Activated CD8-positive, alpha-beta T cell treated with anti-CD3 and anti-CD28 coated beads, Interleukin-2, amount 10 ng/mL, durations not matched to agents 7 days and 5 days (primary cell): Measurements from ENCODE around the gene BRPF3. TPM values are rescaled to one million over a fixed set of nuclear protein-coding genes. Genes with fewer than 3 reads are reported as not detected.

Source experiments
- ATAC-seq: fragments of 150-1000 bp; cut with Tn5 transposase; one replicate; pipeline ENCODE4 v1.10.0; 2021; ENCODE audit warnings: moderate library complexity
- CTCF ChIA-PET: fragments of 350-600 bp; sonication (Branson Sonifier 250); formaldehyde crosslinking; loops from one replicate; lab custom pipeline; 2021; ENCODE audit warnings: antibody characterized with exemption; lab: Charles Lee
- POLR2A ChIA-PET: fragments of 350-600 bp; sonication (Branson Sonifier 250); formaldehyde crosslinking; loops from one replicate; lab custom pipeline; 2021; ENCODE audit warnings: antibody characterized with exemption; lab: Charles Lee
- DNase-seq: peaks from one replicate; pipeline ENCODE4 v3.0.0-alpha.2; 2020
- H3K27ac Mint-ChIP-seq: one replicate; pipeline ENCODE4 v1.8.0; 2021; ENCODE audit warnings: mild to moderate bottlenecking, mixed read lengths
- H3K27me3 Mint-ChIP-seq: one replicate; pipeline ENCODE4 v1.8.0; 2021; ENCODE audit warnings: low read depth, mixed read lengths
- H3K36me3 Mint-ChIP-seq: one replicate; pipeline ENCODE4 v1.8.0; 2021; ENCODE audit warnings: low read depth, mixed read lengths
- H3K4me1 Mint-ChIP-seq: one replicate; pipeline ENCODE4 v1.8.0; 2021; ENCODE audit warnings: low read depth, mixed read lengths
- H3K4me3 Mint-ChIP-seq: one replicate; pipeline ENCODE4 v1.8.0; 2021; ENCODE audit warnings: mild to moderate bottlenecking, mixed read lengths
- H3K9me3 Mint-ChIP-seq: one replicate; pipeline ENCODE4 v1.8.0; 2022; ENCODE audit warnings: mixed read lengths; ENCODE audit not compliant: insufficient read depth
- total RNA-seq, 2 experiments: library from RNA; stranded (reverse); gene quantifications; one replicate each; pipeline ENCODE4 v1.2.3, GENCODE V29; 2021

Gene BRPF3
- total RNA-seq, 2 experiments from 2014 or later = 17.5 to 19.4 TPM

DNA sequence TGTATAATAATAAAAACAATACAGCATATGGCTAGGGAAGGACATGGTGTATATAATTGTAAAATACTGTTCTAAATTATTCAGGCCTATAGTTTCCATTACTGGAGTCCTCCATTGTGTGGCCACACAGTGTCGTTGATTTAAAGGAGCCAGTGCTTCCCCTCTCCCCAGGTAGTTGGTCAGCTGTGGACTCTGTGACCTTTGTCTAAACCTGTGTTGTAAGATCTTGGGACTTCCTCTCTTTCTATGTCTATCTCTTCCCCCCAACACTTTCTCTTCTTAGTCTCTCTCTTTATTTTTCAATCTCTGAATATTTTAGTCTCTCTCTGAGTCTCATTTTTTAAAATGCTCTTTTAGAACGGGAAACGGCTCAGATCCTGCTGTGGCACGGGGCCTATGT is 35.6 kb downstream of the BRPF3 start:
- POLR2A ChIA-PET = no interaction called here
- ATAC-seq = no peak
- Mint-ChIP-seq H3K27me3 (no peaks in the 10 kb centered on the region), H3K4me1 (peaks cover 23% of the 10 kb centered on the region), H3K27ac (no peak overlapping the region), H3K4me3 (no peak overlapping the region), H3K36me3 (peaks cover 9% of the 10 kb centered on the region), H3K9me3 (no peaks in the 10 kb centered on the region)
- CTCF ChIA-PET = no interaction called here
- no peak for DNase-seq

DNA sequence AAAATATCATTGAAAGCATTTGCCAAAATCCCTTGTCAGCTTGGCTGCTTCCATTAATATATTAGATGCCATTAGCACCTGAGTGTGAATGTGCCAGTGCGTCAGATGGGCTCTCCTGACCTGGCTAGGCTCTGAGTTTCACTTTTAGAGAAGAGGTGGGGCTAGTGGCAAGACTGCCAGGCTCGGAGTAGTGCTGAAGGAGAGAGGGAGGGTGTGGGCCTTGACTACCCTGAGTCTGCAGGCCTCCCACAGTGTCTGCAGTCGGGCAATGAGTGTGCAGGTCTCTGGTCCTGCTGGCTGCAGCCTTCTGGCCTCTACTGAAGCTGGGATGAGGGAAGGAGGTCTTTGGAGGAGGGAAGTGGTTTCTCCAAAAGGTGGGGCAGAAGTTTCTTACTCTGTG is 38.8 kb downstream of the BRPF3 start:
- DNase-seq = no peak
- ChIA-PET POLR2A (no interaction called here), CTCF (no interaction called here)
- H3K27ac Mint-ChIP-seq = peak overlapping the region; percentile 35
- peaks cover 11% of the 10 kb centered on the region for H3K4me1 Mint-ChIP-seq
- H3K9me3 Mint-ChIP-seq = no peaks in the 10 kb centered on the region
- no peaks in the 10 kb centered on the region for H3K27me3 Mint-ChIP-seq
- no peak overlapping the region for H3K4me3 Mint-ChIP-seq
- H3K36me3 Mint-ChIP-seq = peaks cover 7% of the 10 kb centered on the region
- ATAC-seq = no peak

DNA sequence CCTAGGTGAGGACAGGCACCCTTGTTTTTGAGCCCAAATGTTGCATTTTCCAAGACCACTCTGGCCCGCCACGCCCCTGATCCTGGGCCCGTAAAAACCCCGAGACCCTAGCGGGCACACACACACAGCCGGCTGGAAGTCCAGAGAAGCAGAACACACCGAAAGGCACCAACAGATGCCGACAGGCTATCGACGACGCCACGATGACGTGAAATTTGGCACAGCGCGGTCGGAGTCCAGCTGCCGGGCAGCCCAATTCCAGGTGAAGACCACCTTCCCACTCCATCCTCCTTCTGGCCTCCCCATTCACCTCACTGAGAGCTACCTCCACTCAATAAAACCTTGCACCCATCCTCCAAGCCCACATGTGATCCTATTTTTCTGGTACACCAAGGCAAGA is 39.3 kb downstream of the BRPF3 start:
- no peak overlapping the region for H3K27ac Mint-ChIP-seq
- no peaks in the 10 kb centered on the region for H3K9me3 Mint-ChIP-seq
- H3K4me3 Mint-ChIP-seq = no peak overlapping the region
- no peak for DNase-seq
- CTCF ChIA-PET = interaction anchor here (1.0 kb wide), 1 partner anchor 67 kb away, joined by 4 read pairs; no protein-coding TSS in a partner anchor
- peaks cover 11% of the 10 kb centered on the region for H3K4me1 Mint-ChIP-seq
- ATAC-seq = no peak
- POLR2A ChIA-PET = interaction anchor here (1.6 kb wide), 1 partner anchor 9 kb away, joined by 3 read pairs; no protein-coding TSS in a partner anchor
- H3K36me3 Mint-ChIP-seq = peaks cover 6% of the 10 kb centered on the region
- no peaks in the 10 kb centered on the region for H3K27me3 Mint-ChIP-seq

DNA sequence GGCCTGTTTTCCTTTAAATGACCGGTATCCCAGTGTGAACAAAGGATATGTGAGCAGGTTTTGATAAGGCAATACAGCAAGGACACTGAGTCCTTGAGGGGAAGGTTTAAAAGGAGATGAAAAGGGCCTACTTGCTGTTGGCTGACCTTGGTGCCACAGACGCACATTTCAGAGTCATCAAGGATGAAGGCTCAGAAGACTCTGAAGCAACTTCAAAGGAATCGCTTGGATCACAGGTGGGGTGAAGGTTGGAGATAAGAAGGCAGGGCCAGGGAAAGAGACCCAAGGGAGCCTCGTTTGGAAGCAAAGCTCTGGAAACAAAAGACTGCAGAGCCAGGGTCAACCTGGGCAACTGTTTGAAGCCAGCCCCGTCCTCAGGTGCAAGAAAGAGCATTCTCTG is 43.2 kb downstream of the BRPF3 start:
- Mint-ChIP-seq H3K36me3 (no peaks in the 10 kb centered on the region), H3K4me3 (no peak overlapping the region), H3K9me3 (no peaks in the 10 kb centered on the region), H3K27me3 (peaks cover 14% of the 10 kb centered on the region), H3K27ac (no peak overlapping the region), H3K4me1 (peaks cover 18% of the 10 kb centered on the region)
- DNase-seq (no peak), ATAC-seq (no peak)
- ChIA-PET POLR2A (no interaction called here), CTCF (no interaction called here)

DNA sequence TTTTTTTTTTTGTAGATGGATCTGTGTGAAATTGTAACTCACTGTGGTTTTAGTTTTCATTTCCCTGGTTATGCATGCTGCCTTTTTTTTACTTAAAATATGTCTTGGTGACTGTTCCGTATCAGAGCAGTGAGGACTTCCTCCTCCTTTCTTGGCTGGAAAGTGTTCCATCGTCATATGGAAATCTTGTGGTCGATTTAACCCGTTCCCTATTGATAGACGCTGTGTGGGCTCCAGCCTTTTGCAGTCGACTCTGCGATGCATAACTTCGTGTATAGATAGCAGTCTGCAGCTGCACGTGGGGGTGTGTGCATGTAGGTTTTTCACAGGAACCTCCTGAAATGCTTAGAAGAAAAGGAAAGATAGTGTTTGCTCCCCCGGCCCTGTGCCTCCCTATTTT is 45.2 kb downstream of the BRPF3 start:
- DNase-seq (no peak), ATAC-seq (no peak)
- CTCF ChIA-PET = no interaction called here
- Mint-ChIP-seq H3K36me3 (no peaks in the 10 kb centered on the region), H3K9me3 (no peaks in the 10 kb centered on the region), H3K4me1 (peaks cover 20% of the 10 kb centered on the region), H3K4me3 (no peak overlapping the region), H3K27ac (no peak overlapping the region), H3K27me3 (peaks cover 14% of the 10 kb centered on the region)
- POLR2A ChIA-PET = no interaction called here

DNA sequence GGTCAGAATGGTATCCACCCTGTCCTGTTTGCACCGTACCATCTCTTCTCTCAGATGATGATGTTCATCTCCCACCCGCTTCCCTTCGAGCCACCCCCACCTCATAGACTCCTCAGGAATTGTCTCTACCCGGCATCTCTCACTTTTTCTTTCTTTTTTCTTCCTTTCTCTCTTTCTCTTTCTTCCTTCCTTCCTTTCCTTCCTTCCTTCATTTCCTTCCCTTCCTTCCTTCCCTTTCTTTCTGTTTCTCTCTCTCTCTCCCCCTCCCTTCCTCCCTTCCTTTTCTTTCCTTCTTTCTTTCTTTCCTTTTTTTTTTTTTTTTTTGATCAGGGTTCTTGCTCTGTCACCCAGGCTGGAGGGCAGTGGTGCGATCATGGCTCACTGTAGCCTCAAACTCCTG is 45.6 kb downstream of the BRPF3 start:
- H3K4me3 Mint-ChIP-seq = no peak overlapping the region
- H3K36me3 Mint-ChIP-seq = no peaks in the 10 kb centered on the region
- DNase-seq (no peak), ATAC-seq (no peak)
- ChIA-PET CTCF (interaction anchor here (3.3 kb wide), 1 partner anchor 60 kb away, joined by 11 read pairs; no protein-coding TSS in a partner anchor), POLR2A (no interaction called here)
- H3K4me1 Mint-ChIP-seq = peaks cover 20% of the 10 kb centered on the region
- peaks cover 14% of the 10 kb centered on the region for H3K27me3 Mint-ChIP-seq
- H3K9me3 Mint-ChIP-seq = no peaks in the 10 kb centered on the region
- no peak overlapping the region for H3K27ac Mint-ChIP-seq

DNA sequence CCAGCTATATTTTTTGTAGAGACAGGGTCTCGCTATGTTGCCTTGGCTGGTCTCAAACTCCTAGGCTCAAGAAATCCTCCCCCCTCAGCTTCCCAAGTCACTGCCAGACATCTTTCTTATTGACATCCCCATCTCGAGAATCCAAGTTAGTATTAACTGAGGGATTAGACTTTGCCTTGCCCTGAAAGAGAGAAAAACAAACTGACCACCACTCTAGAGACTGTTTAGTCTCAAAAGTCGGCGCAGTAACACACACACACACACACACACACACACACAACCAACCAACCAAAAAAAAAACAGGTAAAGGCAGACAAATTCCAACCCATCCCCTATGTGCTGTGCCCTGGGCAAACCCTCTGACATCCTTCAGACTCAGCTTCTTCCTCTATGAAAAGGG is 46.1 kb downstream of the BRPF3 start:
- POLR2A ChIA-PET = no interaction called here
- no peak overlapping the region for H3K27ac Mint-ChIP-seq
- CTCF ChIA-PET = interaction anchor here (3.3 kb wide), 1 partner anchor 59 kb away, joined by 11 read pairs; no protein-coding TSS in a partner anchor
- no peaks in the 10 kb centered on the region for H3K36me3 Mint-ChIP-seq
- peaks cover 14% of the 10 kb centered on the region for H3K27me3 Mint-ChIP-seq
- H3K4me3 Mint-ChIP-seq = no peak overlapping the region
- no peaks in the 10 kb centered on the region for H3K9me3 Mint-ChIP-seq
- peaks cover 20% of the 10 kb centered on the region for H3K4me1 Mint-ChIP-seq
- ATAC-seq (no peak), DNase-seq (no peak)

DNA sequence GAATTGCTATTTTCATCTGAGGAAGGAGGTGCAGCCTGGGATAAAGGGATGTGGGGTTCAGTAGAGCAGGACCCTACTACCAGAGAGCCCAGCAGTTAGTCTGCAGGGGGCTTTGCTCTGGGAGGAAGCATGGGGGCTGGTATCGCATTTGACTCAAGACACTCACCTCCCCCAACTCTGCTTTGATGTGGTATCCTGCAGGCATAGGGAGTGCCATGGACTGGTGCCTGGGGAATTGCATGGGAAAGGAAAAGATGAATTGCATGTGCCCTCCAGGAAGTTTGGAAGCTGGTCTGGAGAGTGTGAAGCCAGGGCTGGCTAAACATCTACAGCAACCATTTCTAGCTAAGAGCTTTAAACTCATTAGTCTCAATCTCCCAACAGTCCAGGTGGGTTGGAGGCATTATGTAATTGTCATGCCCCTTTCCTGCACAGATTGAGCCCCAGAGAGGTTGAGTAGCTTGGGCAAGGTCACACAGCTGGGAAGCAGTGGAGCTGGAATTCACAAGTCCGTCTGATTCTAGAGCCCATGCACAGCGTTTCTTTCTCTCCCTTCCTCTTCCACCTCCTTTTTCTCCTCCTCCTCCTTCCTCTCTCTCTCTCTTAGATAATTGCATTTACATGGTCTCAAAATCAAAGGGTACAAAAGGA is 47.1 kb downstream of the BRPF3 start:
- DNase-seq (no peak), ATAC-seq (no peak)
- no peak overlapping the region for H3K27ac Mint-ChIP-seq
- POLR2A ChIA-PET = interaction anchor here (0.6 kb wide), 1 partner anchor 370 kb away, joined by 4 read pairs; no protein-coding TSS in a partner anchor
- CTCF ChIA-PET = interaction anchor here (3.3 kb wide), 1 partner anchor 58 kb away, joined by 11 read pairs; no protein-coding TSS in a partner anchor
- H3K4me1 Mint-ChIP-seq = peaks cover 20% of the 10 kb centered on the region
- no peaks in the 10 kb centered on the region for H3K36me3 Mint-ChIP-seq
- no peaks in the 10 kb centered on the region for H3K9me3 Mint-ChIP-seq
- no peak overlapping the region for H3K4me3 Mint-ChIP-seq
- peaks cover 14% of the 10 kb centered on the region for H3K27me3 Mint-ChIP-seq

DNA sequence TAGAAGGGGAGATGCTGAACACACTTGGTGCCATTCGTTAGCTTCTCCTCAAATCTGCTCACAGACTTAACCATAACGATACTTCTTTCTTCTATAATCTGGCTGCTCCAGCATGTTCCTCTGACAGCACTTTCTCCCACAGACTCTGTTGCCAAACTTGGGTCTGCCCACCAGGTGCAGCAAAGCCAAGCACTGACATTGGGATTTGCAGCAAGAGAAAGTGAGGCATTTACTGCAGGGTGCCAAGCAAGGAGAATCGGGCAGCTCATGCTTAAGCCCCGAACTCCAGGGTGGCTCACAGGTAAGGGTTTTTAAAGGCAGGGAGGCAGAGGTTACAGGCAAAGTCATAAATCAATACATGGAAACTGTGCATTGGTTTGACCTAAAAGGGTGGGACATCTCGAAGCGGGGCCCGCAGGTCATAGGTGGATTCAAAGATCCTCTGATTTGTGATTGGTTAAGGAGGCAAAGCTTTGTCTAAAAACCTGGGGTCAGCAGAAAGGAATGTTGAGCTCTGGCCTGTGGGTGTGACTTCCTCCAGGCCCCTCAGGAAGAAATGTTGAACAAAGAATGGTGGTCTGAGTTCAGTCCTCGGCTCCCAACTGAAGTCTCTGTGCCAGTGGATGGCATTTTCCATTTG is 48.2 kb downstream of the BRPF3 start:
- ChIA-PET POLR2A (interaction anchor here (0.8 kb wide), 1 partner anchor 8 kb away, joined by 3 read pairs; no protein-coding TSS in a partner anchor), CTCF (interaction anchor here (3.3 kb wide), 1 partner anchor 57 kb away, joined by 11 read pairs; no protein-coding TSS in a partner anchor)
- ATAC-seq (no peak), DNase-seq (no peak)
- H3K27ac Mint-ChIP-seq = no peak overlapping the region
- no peak overlapping the region for H3K4me3 Mint-ChIP-seq
- H3K27me3 Mint-ChIP-seq = peaks cover 14% of the 10 kb centered on the region
- H3K36me3 Mint-ChIP-seq = no peaks in the 10 kb centered on the region
- H3K9me3 Mint-ChIP-seq = no peaks in the 10 kb centered on the region
- peaks cover 20% of the 10 kb centered on the region for H3K4me1 Mint-ChIP-seq

DNA sequence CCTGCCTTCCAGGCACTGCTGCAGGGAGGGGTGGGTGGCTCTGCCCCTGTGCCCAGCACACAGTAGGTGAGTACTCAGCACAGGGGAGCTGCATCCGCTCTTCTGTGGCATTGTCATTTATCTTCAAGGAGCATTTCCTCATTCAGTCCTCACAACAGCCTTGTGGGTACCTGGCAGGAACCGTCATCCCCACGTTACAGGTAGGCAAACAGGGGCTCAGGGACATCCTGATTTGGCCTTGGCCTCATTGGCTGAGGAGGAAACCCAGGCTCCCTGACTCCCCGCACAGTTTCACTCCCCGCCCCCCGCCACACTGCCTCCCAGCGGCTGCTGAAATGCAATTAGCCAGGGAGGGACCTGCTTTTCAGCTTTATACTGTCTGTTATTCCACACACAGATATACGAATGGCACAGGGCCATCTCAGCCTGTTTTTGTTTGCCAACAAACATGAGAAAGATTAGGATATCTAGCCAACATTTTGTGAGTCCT is 49.1 kb downstream of the BRPF3 start:
- H3K9me3 Mint-ChIP-seq = no peaks in the 10 kb centered on the region
- no peak overlapping the region for H3K4me3 Mint-ChIP-seq
- ATAC-seq = peak; percentile 27
- POLR2A ChIA-PET = interaction anchor here (0.5 to 0.8 kb wide), 2 partner anchors 9 to 55 kb away, joined by 3 to 4 read pairs; no protein-coding TSS in a partner anchor
- CTCF ChIA-PET = interaction anchor here (0.7 to 1.3 kb wide), 2 partner anchors 57 to 113 kb away, joined by 3 read pairs; no protein-coding TSS in a partner anchor
- H3K27ac Mint-ChIP-seq = no peak overlapping the region
- peaks cover 14% of the 10 kb centered on the region for H3K27me3 Mint-ChIP-seq
- H3K36me3 Mint-ChIP-seq = no peaks in the 10 kb centered on the region
- H3K4me1 Mint-ChIP-seq = peaks cover 20% of the 10 kb centered on the region
- DNase-seq = peak; percentile 34

DNA sequence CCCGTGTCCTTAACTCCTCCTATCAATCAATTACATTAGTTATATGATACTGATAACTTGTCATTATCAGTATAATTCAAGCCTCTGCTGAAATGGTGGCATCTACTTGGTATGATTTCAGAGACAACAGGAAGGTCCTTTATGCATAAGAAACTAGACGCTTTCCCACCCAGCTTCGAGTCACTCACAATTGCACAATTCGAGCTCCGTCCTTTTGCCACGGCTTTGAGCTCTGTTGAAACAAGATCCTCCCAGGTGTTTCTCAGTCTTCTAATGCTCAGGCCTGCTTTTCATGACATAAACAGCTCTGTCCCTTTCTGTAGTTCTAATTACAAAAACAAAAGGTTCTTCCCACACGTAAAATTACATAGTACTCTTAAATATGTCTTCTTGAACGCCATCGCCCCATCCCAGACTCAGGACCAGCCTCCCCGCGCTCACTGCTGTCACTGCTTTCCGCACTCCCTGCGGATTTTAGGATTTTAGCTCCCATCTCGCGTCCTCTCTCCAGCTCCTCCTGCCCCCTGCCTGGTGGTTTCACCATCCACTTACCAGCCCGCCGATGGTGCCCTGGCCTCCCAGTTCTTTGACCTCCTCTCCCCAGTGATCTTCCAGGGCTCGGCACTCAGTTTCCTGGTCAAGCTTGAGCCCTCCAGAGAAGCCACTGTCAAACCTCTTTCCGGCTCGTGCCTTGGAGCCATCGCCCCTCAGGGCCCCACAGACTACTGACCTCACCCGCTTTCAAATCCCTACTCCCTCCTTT is 50.1 kb downstream of the BRPF3 start:
- Mint-ChIP-seq H3K9me3 (no peaks in the 10 kb centered on the region), H3K27ac (no peak overlapping the region), H3K4me1 (peaks cover 15% of the 10 kb centered on the region), H3K4me3 (no peak overlapping the region), H3K36me3 (no peaks in the 10 kb centered on the region), H3K27me3 (peaks cover 14% of the 10 kb centered on the region)
- ATAC-seq (no peak), DNase-seq (no peak)
- ChIA-PET CTCF (interaction anchor here (1.3 kb wide), 1 partner anchor 55 kb away, joined by 3 read pairs; no protein-coding TSS in a partner anchor), POLR2A (no interaction called here)
